Measurements from ENCODE around the gene FRRS1L. TPM values are rescaled to one million over a fixed set of nuclear protein-coding genes. Genes with fewer than 3 reads are reported as not detected.

FRRS1L gene
- total and polyA plus RNA-seq, 4 donors = 0.08 to 0.51 TPM; not detected in 2

DNA sequence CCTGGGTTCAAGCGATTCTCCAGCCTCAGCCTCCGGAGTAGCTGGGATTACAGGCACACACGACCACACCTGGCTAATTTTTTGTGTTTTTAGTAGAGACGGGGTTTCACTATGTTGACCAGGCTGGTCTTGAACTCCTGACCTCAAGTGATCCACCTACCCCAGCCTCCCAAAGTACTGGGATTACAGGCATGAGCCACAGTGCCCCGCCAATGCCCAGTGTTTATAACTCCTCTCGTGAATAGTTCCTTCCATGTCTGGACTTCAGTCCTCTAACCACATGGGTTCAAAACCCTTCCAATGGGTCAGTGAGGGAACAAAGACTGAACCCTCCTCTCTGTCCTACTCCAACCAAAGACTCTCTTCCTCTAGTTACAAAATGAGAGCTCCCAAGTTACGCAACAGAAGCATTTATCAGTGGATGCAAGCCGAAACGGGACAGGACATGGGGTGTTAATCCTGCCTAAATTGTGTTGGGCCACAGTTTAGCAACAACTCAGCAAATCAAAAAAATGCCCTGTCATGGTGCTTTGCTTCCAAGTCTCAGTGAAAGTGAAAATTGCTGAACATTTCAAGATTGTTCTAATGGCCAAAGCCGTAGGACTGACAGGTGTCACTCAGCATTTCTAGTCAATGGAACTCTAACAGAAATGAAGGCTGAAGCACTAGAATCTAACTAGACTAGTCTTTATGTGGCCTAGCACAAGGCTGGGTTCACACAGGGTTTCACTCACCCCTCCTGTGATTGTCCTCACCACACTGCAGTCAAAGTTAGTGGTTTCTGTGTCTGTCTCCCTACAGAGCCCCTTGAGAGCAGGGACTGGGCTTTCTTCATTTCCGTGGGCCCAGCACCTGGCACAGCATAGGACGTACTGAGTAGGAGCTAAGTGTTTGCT lies 44.1 kb downstream of the FRRS1L start:
- no peaks in the 10 kb centered on the region for H3K9me3 ChIP-seq (ENCODE audit: control insufficient read depth in 4 of 4, low read length in 3 of 4)
- no peak overlapping the region for H3K27ac ChIP-seq (ENCODE audit: low read depth in 1 of 2, low read length in 2 of 2)
- no peaks in the 10 kb centered on the region for H3K27me3 ChIP-seq (ENCODE audit: control insufficient read depth in 4 of 4, insufficient read depth in 4 of 4, low read length in 3 of 4)
- H3K4me3 ChIP-seq (ENCODE audit: low read depth in 1 of 3, low read length in 3 of 3) = no peak overlapping the region
- peaks cover 0 to 17% (median 10%) of the 10 kb centered on the region in 4 donors for H3K4me1 ChIP-seq (ENCODE audit: control insufficient read depth in 4 of 4, insufficient read depth in 4 of 4, low read length in 3 of 4)
- H3K9ac ChIP-seq (ENCODE audit: low read depth in 1 of 2, low read length in 2 of 2) = no peak overlapping the region
- H3K36me3 ChIP-seq (ENCODE audit: control insufficient read depth in 4 of 4, insufficient read depth in 3 of 4, low read depth in 1 of 4, low read length in 3 of 4) = no peaks in the 10 kb centered on the region
- DNase-seq (ENCODE audit: low spot score) = no peak
- WGBS = 77% methylated on average over 12 of the region's 12 CpGs
- TF ChIP-seq RXRA (IDR thresholded peaks at IDR 0.05) (no peak), HNF4G (IDR thresholded peaks at IDR 0.05) (no peak), SP1 (IDR thresholded peaks at IDR 0.05) (no peak), NR2F2 (IDR thresholded peaks at IDR 0.05) (no peak), YY1 (IDR thresholded peaks at IDR 0.05) (no peak), EGR1 (IDR thresholded peaks at IDR 0.05; ENCODE audit: low read depth in 2 of 2) (no peak), GABPA (IDR thresholded peaks at IDR 0.05 in 1 of 2, conservative IDR thresholded peaks at IDR 0.05 in 1 of 2) (no peak), FOXA2 (IDR thresholded peaks at IDR 0.05) (no peak)
- TF ChIP-seq, protein P1, sequence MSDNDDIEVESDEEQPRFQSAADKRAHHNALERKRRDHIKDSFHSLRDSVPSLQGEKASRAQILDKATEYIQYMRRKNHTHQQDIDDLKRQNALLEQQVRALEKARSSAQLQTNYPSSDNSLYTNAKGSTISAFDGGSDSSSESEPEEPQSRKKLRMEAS (IDR thresholded peaks at IDR 0.05) = no peak
- TF ChIP-seq, protein P2, sequence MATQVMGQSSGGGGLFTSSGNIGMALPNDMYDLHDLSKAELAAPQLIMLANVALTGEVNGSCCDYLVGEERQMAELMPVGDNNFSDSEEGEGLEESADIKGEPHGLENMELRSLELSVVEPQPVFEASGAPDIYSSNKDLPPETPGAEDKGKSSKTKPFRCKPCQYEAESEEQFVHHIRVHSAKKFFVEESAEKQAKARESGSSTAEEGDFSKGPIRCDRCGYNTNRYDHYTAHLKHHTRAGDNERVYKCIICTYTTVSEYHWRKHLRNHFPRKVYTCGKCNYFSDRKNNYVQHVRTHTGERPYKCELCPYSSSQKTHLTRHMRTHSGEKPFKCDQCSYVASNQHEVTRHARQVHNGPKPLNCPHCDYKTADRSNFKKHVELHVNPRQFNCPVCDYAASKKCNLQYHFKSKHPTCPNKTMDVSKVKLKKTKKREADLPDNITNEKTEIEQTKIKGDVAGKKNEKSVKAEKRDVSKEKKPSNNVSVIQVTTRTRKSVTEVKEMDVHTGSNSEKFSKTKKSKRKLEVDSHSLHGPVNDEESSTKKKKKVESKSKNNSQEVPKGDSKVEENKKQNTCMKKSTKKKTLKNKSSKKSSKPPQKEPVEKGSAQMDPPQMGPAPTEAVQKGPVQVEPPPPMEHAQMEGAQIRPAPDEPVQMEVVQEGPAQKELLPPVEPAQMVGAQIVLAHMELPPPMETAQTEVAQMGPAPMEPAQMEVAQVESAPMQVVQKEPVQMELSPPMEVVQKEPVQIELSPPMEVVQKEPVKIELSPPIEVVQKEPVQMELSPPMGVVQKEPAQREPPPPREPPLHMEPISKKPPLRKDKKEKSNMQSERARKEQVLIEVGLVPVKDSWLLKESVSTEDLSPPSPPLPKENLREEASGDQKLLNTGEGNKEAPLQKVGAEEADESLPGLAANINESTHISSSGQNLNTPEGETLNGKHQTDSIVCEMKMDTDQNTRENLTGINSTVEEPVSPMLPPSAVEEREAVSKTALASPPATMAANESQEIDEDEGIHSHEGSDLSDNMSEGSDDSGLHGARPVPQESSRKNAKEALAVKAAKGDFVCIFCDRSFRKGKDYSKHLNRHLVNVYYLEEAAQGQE (IDR thresholded peaks at IDR 0.05) = no peak
- TF ChIP-seq, protein P3, sequence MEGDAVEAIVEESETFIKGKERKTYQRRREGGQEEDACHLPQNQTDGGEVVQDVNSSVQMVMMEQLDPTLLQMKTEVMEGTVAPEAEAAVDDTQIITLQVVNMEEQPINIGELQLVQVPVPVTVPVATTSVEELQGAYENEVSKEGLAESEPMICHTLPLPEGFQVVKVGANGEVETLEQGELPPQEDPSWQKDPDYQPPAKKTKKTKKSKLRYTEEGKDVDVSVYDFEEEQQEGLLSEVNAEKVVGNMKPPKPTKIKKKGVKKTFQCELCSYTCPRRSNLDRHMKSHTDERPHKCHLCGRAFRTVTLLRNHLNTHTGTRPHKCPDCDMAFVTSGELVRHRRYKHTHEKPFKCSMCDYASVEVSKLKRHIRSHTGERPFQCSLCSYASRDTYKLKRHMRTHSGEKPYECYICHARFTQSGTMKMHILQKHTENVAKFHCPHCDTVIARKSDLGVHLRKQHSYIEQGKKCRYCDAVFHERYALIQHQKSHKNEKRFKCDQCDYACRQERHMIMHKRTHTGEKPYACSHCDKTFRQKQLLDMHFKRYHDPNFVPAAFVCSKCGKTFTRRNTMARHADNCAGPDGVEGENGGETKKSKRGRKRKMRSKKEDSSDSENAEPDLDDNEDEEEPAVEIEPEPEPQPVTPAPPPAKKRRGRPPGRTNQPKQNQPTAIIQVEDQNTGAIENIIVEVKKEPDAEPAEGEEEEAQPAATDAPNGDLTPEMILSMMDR (IDR thresholded peaks at IDR 0.05; ENCODE audit: low read depth, low read length, missing input control) = no peak
- TF ChIP-seq, protein P4, sequence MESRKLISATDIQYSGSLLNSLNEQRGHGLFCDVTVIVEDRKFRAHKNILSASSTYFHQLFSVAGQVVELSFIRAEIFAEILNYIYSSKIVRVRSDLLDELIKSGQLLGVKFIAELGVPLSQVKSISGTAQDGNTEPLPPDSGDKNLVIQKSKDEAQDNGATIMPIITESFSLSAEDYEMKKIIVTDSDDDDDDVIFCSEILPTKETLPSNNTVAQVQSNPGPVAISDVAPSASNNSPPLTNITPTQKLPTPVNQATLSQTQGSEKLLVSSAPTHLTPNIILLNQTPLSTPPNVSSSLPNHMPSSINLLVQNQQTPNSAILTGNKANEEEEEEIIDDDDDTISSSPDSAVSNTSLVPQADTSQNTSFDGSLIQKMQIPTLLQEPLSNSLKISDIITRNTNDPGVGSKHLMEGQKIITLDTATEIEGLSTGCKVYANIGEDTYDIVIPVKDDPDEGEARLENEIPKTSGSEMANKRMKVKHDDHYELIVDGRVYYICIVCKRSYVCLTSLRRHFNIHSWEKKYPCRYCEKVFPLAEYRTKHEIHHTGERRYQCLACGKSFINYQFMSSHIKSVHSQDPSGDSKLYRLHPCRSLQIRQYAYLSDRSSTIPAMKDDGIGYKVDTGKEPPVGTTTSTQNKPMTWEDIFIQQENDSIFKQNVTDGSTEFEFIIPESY (IDR thresholded peaks at IDR 0.05) = no peak

DNA sequence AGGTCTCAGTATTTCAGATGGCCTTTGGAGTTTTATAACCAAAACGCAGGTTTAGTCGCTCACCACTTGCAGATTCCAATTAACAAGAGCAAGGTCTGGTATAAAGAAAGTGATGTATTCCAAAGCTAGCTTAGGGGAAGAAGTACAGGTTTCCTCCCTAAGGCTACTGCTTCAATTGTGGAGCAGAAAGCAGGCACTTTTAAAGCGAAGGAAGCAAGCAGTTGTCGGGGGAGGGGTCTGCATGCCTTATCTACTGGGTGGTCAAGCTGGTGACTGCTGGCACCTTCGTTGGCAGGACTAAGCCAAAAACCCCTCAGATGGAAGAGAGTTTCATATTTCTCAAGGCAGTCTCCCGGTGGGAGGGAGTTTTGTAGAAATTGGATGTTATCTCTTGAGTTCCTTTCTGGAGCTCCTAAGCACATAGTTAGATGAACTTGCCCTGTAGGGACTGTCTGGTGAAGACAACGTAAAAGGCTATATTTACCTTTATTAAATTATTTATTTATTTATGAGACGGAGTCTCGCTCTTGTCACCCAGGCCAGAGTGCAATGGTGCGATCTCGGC lies 45.7 kb downstream of the FRRS1L start:
- H3K36me3 ChIP-seq (ENCODE audit: control insufficient read depth in 4 of 4, insufficient read depth in 3 of 4, low read depth in 1 of 4, low read length in 3 of 4) = no peaks in the 10 kb centered on the region
- H3K27ac ChIP-seq (ENCODE audit: low read depth in 1 of 2, low read length in 2 of 2) = no peak overlapping the region
- no peaks in the 10 kb centered on the region for H3K9me3 ChIP-seq (ENCODE audit: control insufficient read depth in 4 of 4, low read length in 3 of 4)
- H3K4me3 ChIP-seq (ENCODE audit: low read depth in 1 of 3, low read length in 3 of 3) = no peak overlapping the region
- H3K27me3 ChIP-seq (ENCODE audit: control insufficient read depth in 4 of 4, insufficient read depth in 4 of 4, low read length in 3 of 4) = no peaks in the 10 kb centered on the region
- 82% methylated on average over 11 of the region's 11 CpGs for WGBS
- H3K9ac ChIP-seq (ENCODE audit: low read depth in 1 of 2, low read length in 2 of 2) = no peak overlapping the region
- H3K4me1 ChIP-seq (ENCODE audit: control insufficient read depth in 4 of 4, insufficient read depth in 4 of 4, low read length in 3 of 4) = peaks cover 5 to 30% (median 22%) of the 10 kb centered on the region in 4 donors
- no peak for DNase-seq (ENCODE audit: low spot score)
- TF ChIP-seq, protein P2 (IDR thresholded peaks at IDR 0.05) = no peak
- TF ChIP-seq NR2F2 (IDR thresholded peaks at IDR 0.05) (no peak), FOXA2 (IDR thresholded peaks at IDR 0.05) (no peak), HNF4G (IDR thresholded peaks at IDR 0.05) (no peak), GABPA (IDR thresholded peaks at IDR 0.05 in 1 of 2, conservative IDR thresholded peaks at IDR 0.05 in 1 of 2) (no peak), FOXA1 (IDR thresholded peaks at IDR 0.05) (no peak)
- TF ChIP-seq, protein P5, sequence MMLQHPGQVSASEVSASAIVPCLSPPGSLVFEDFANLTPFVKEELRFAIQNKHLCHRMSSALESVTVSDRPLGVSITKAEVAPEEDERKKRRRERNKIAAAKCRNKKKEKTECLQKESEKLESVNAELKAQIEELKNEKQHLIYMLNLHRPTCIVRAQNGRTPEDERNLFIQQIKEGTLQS (IDR thresholded peaks at IDR 0.05) = no peak
- TF ChIP-seq, protein P4 (IDR thresholded peaks at IDR 0.05) = no peak
- TF ChIP-seq, protein P1 (IDR thresholded peaks at IDR 0.05) = no peak

Measured in liver (tissue), 9 donors.